DND-41 (cell line): ENCODE results near the gene SEMA4C.

Source experiments
- ATAC-seq: fragments of 200-7000 bp; cut with Tn5 transposase; 3 replicates; pipeline ENCODE4 v1.9.1; 2021; ENCODE audit warnings: low read depth; ENCODE audit not compliant: insufficient read depth
- DNase-seq: peaks from one replicate; pipeline ENCODE4 v3.0.0-alpha.2; 2020
- H2AFZ ChIP-seq: 2 replicates; pipeline ENCODE4 v1.6.0; 2012; ENCODE audit warnings: low read depth, low read length
- H3K27ac ChIP-seq: 2 replicates; pipeline ENCODE4 v1.5.1; 2012; ENCODE audit warnings: low read length, inconsistent platforms
- H3K27me3 ChIP-seq: fragments of 200-600 bp; sonication (generic); 2 replicates; pipeline ENCODE4 v1.6.0; 2012; ENCODE audit warnings: low read length, mild to moderate bottlenecking, inconsistent platforms; ENCODE audit not compliant: insufficient read depth, poor library complexity
- H3K36me3 ChIP-seq: 2 replicates; pipeline ENCODE4 v1.5.1; 2012; ENCODE audit warnings: low read length, inconsistent platforms; ENCODE audit not compliant: insufficient read depth
- H3K4me1 ChIP-seq: 2 replicates; pipeline ENCODE4 v1.5.1; 2012; ENCODE audit warnings: mild to moderate bottlenecking, low read length; ENCODE audit not compliant: insufficient read depth
- H3K4me2 ChIP-seq: 2 replicates; pipeline ENCODE4 v1.6.0; 2012; ENCODE audit warnings: mild to moderate bottlenecking, moderate library complexity, low read length, inconsistent platforms; ENCODE audit not compliant: insufficient read depth
- H3K4me3 ChIP-seq, 2 experiments: fragments of 200-600 bp in 1 of 2; shearing (Covaris generic) in 1 of 2; 2 replicates each; pipeline ENCODE4 v1.5.1; 2012 to 2016; ENCODE audit warnings: inconsistent platforms in 2 of 2, low read length in 2 of 2, mild to moderate bottlenecking in 2 of 2, low read depth in 1 of 2, moderate library complexity in 1 of 2
- H3K79me2 ChIP-seq: 2 replicates; pipeline ENCODE4 v1.6.0; 2012; ENCODE audit warnings: low read length, inconsistent platforms; ENCODE audit not compliant: insufficient read depth
- H3K9ac ChIP-seq: 2 replicates; pipeline ENCODE4 v1.6.0; 2012; ENCODE audit warnings: low read depth, mild to moderate bottlenecking, inconsistent platforms, low read length, moderate library complexity
- H3K9me3 ChIP-seq: 2 replicates; pipeline ENCODE4 v1.5.1; 2012; ENCODE audit warnings: low read length, moderate library complexity, mild to moderate bottlenecking, inconsistent platforms; ENCODE audit not compliant: insufficient read depth, severe bottlenecking
- H4K20me1 ChIP-seq: 2 replicates; pipeline ENCODE4 v1.6.0; 2012; ENCODE audit warnings: low read length; ENCODE audit not compliant: insufficient read depth
- CTCF ChIP-seq: IDR thresholded peaks from 2 replicates; pipeline ENCODE4 v1.5.1; 2012; ENCODE audit warnings: borderline replicate concordance, low read length, moderate library complexity, mild to moderate bottlenecking; ENCODE audit not compliant: poor library complexity, severe bottlenecking; ENCODE audit errors: extremely low read depth
- EZH2 ChIP-seq: IDR thresholded peaks from 3 replicates; pipeline ENCODE4 v1.6.1; 2012; ENCODE audit warnings: borderline replicate concordance, low read depth, mild to moderate bottlenecking, moderate library complexity, low read length, inconsistent platforms; ENCODE audit not compliant: severe bottlenecking

The SEMA4C gene

GRCh38 chr2:96913398-96914202, 43.7 kb upstream of the SEMA4C start:
- ATAC-seq: peak; percentile 94
- Histone ChIP-seq H3K4me1 (peaks cover 11% of the 10 kb centered on the region), H3K9me3 (no peaks in the 10 kb centered on the region), H3K79me2 (no peaks in the 10 kb centered on the region), H4K20me1 (no peaks in the 10 kb centered on the region), H3K27ac (no peak overlapping the region), H3K36me3 (no peaks in the 10 kb centered on the region), H3K4me3 (no peak overlapping the region), H2AFZ (peak overlapping the region; percentile 36; the same call in 1 of the 2 replicates), H3K4me2 (peak overlapping the region; percentile 32; the same call in 1 of the 2 replicates), H3K27me3 (peaks cover 14% of the 10 kb centered on the region), H3K9ac (no peak overlapping the region)
- DNase-seq: peak; percentile 57
- TF ChIP-seq EZH2: no peak
- no peak for TF ChIP-seq CTCF

GRCh38 chr2:96913117-96913397, 43.2 kb upstream of the SEMA4C start:
- no peak for TF ChIP-seq CTCF
- TF ChIP-seq EZH2: no peak
- H2AFZ ChIP-seq: no peak overlapping the region
- H3K4me1 ChIP-seq: peaks cover 11% of the 10 kb centered on the region
- DNase-seq (no peak), ATAC-seq (no peak)
- H3K4me3 ChIP-seq: no peak overlapping the region
- no peak overlapping the region for H3K27ac ChIP-seq
- H3K9ac ChIP-seq: no peak overlapping the region
- peaks cover 14% of the 10 kb centered on the region for H3K27me3 ChIP-seq
- H3K4me2 ChIP-seq: no peak overlapping the region
- H3K9me3 ChIP-seq: no peaks in the 10 kb centered on the region
- H3K79me2 ChIP-seq: no peaks in the 10 kb centered on the region
- no peaks in the 10 kb centered on the region for H3K36me3 ChIP-seq
- H4K20me1 ChIP-seq: no peaks in the 10 kb centered on the region

GRCh38 chr2:96912346-96913116, 42.7 kb upstream of the SEMA4C start:
- no peak overlapping the region for H2AFZ ChIP-seq
- ATAC-seq (no peak), DNase-seq (no peak)
- no peak overlapping the region for H3K9ac ChIP-seq
- H3K36me3 ChIP-seq: no peaks in the 10 kb centered on the region
- H3K9me3 ChIP-seq: no peaks in the 10 kb centered on the region
- peaks cover 11% of the 10 kb centered on the region for H3K4me1 ChIP-seq
- H3K4me3 ChIP-seq: no peak overlapping the region
- no peak for TF ChIP-seq CTCF
- no peak for TF ChIP-seq EZH2
- no peaks in the 10 kb centered on the region for H3K79me2 ChIP-seq
- H4K20me1 ChIP-seq: no peaks in the 10 kb centered on the region
- peaks cover 14% of the 10 kb centered on the region for H3K27me3 ChIP-seq
- H3K4me2 ChIP-seq: no peak overlapping the region
- no peak overlapping the region for H3K27ac ChIP-seq
